ENCODE results near the gene BORCS5.

BORCS5 gene

DNA sequence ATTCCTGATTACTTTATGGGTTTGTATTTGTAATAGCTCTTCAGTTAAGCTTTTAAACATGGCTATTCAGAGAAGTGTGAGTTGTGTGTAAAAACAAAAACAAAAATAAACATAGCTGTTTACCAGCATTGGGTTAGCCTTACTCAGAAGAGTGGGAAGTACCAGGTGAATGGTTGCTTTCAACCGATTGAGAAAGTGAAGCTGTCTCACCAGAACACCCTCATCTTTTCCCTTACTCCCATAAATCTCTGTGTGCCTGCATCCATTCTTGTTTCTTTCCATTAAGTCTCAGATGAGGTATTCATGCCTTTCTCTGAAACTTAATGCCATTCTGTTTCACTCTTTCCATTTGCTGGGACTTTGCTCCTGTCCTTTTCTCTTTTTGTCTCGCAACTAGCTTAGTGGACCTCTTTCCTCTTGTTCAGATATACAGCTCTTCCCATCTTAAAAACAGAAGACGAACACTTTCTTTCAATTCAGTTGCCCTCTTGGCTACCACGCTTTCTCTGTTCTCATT lies 10.7 kb downstream of the BORCS5 start:
- H3K4me1 ChIP-seq = peaks cover 11% of the 10 kb centered on the region
- H3K9me3 ChIP-seq = no peaks in the 10 kb centered on the region
- H3K36me3 ChIP-seq = no peaks in the 10 kb centered on the region
- H3K4me3 ChIP-seq (ENCODE audit: low read depth, low read length) = no peak overlapping the region
- no peaks in the 10 kb centered on the region for H3K27me3 ChIP-seq
- no peak for DNase-seq
- no peak for TF ChIP-seq CTCF (IDR thresholded peaks at IDR 0.05; ENCODE audit: low read depth, low read length)

- no peak for TF ChIP-seq CTCF (IDR thresholded peaks at IDR 0.05; ENCODE audit: low read depth, low read length)
- no peaks in the 10 kb centered on the region for H3K36me3 ChIP-seq
- DNase-seq = no peak
- no peaks in the 10 kb centered on the region for H3K27me3 ChIP-seq
- H3K4me3 ChIP-seq (ENCODE audit: low read depth, low read length) = no peak overlapping the region
- no peaks in the 10 kb centered on the region for H3K9me3 ChIP-seq
- H3K4me1 ChIP-seq = no peaks in the 10 kb centered on the region
Observed at GRCh38 chr12:12372946-12373722, 16.3 kb downstream of the BORCS5 start.

DNA sequence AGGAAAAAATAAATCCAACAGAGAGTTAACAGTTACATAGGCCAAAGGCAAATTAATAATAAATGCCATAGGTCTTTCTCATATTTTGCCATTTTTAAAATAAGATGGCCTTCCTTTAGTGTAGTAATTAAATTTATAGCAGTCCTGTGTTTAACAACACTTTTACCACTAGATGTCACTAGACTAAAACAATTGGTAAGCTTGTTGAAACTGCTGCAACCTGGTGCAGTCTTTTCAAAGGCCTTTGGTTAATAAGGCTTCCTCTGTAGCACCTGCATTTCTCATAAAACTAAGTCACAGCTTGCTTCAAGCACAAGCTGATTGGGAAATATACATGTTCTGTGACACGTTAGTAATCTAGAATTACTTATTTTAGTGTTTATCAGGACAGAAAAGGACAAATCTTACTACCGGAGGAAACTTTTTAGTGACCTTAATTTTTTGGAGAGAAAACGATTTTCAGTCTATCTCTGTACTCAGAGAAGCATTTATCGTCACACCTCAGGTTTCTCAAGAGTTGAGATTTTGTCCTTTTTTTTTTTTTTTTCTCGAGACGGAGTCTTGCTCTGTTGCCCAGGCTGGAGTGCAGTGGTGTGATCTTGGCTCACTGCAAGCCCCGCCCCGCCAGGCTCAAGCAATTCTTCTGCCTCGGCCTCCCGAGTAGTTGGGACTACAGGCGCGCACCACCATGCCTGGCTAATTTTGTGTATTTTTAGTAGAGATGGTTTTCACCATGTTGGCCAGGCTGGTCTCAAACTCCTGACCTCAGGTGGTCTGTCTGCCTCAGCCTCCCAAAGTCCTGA lies 20.0 kb downstream of the BORCS5 start:
- H3K4me1 ChIP-seq = no peaks in the 10 kb centered on the region
- H3K9me3 ChIP-seq = no peaks in the 10 kb centered on the region
- H3K36me3 ChIP-seq = no peaks in the 10 kb centered on the region
- H3K27me3 ChIP-seq = no peaks in the 10 kb centered on the region
- peak; percentile 64 for TF ChIP-seq CTCF (IDR thresholded peaks at IDR 0.05; ENCODE audit: low read depth, low read length)
- no peak for DNase-seq
- H3K4me3 ChIP-seq (ENCODE audit: low read depth, low read length) = no peak overlapping the region

GRCh38 chr12:12378616-12379015 lies 21.7 kb downstream of the BORCS5 start:
- H3K27me3 ChIP-seq = no peaks in the 10 kb centered on the region
- H3K4me3 ChIP-seq (ENCODE audit: low read depth, low read length) = no peak overlapping the region
- no peaks in the 10 kb centered on the region for H3K36me3 ChIP-seq
- no peak for TF ChIP-seq CTCF (IDR thresholded peaks at IDR 0.05; ENCODE audit: low read depth, low read length)
- no peak for DNase-seq
- no peaks in the 10 kb centered on the region for H3K9me3 ChIP-seq
- no peaks in the 10 kb centered on the region for H3K4me1 ChIP-seq

DNA sequence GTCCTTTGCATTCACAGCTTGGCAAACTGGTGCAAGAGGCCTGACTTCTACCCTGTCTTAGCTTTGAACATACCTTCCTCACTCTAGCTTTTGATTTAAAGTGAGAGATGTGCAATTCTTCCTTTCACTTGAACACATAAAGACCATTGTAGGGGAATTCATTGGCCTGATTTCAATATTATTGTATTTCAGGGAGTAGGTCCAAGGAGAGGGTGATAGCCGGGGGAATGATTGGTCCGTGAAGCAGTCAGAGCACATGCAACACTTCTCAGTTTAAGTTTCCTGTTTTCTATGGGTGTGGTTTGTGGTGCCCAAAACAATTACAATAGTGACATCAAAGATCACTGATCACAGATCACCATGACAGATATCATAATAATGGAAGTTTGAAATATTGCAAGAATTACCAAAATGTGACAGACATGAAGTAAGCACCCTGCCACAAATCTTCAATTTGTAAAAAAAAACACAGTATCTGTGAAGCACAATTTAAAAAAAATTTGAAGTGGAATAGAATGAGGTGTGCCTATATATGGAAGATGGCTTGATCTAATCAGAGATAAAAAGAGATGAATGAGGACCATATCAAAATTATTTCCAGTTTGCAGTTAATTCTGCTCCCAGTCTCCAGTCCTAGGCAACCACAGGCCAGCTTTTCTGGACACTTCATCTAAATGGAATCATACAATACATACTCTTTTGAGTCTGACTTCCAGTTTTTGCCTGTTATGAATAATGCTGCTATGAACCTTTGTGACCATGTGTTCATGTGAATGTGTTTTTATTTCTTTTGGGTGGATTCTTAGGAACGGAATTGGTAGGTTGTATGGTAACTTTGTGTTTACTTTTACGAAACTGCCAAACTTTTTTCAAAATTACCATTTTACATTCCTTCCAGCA lies 23.2 kb downstream of the BORCS5 start:
- Histone ChIP-seq H3K9me3 (no peaks in the 10 kb centered on the region), H3K36me3 (no peaks in the 10 kb centered on the region), H3K27me3 (no peaks in the 10 kb centered on the region), H3K4me1 (peaks cover 2% of the 10 kb centered on the region; the same call in 1 of the 2 replicates), H3K4me3 (ENCODE audit: low read depth, low read length) (no peak overlapping the region)
- DNase-seq = no peak
- TF ChIP-seq CTCF (IDR thresholded peaks at IDR 0.05; ENCODE audit: low read depth, low read length) = no peak
